B cell (primary cell): ENCODE data around the gene SIAH3.

Source experiments
- CTCF ChIP-seq: fragments of 200-600 bp; IDR thresholded peaks from one replicate; pipeline ENCODE4 v1.8.0; 2022; ENCODE audit warnings: antibody characterized with exemption, mild to moderate bottlenecking
- EZH2 ChIP-seq: IDR thresholded peaks from 2 replicates; pipeline ENCODE4 v1.6.1; 2012; ENCODE audit warnings: borderline replicate concordance, low read depth, mild to moderate bottlenecking, moderate library complexity, low read length; ENCODE audit not compliant: insufficient read depth, poor library complexity, severe bottlenecking

- TF ChIP-seq CTCF (no peak), EZH2 (no peak)
Observed at GRCh38 chr13:45742985-45743384, 108.6 kb downstream of the SIAH3 start.
